ENCODE measurements around the gene TTYH2.

DNA sequence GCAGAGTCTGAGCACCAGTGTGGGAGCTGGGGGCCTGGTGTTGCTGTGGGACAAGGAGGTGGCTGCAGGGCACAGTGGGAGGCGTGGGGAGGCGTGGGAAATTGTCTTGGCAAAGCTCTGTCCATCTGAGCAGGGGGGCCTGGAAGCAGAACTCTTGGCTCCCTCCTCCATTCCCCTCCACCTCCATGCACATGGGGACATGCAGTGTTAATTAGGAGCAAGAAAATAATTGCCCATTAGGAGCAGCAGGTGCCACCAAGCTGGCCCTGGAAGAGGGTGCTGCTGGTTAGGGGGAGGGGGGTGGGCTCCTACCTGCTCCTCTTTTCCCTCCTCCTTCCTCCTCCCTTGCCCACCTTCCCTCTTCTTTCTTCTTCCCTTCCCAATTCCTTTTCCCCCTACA lies 4.5 kb downstream of the TTYH2 start:
- TF ChIP-seq, protein P1, sequence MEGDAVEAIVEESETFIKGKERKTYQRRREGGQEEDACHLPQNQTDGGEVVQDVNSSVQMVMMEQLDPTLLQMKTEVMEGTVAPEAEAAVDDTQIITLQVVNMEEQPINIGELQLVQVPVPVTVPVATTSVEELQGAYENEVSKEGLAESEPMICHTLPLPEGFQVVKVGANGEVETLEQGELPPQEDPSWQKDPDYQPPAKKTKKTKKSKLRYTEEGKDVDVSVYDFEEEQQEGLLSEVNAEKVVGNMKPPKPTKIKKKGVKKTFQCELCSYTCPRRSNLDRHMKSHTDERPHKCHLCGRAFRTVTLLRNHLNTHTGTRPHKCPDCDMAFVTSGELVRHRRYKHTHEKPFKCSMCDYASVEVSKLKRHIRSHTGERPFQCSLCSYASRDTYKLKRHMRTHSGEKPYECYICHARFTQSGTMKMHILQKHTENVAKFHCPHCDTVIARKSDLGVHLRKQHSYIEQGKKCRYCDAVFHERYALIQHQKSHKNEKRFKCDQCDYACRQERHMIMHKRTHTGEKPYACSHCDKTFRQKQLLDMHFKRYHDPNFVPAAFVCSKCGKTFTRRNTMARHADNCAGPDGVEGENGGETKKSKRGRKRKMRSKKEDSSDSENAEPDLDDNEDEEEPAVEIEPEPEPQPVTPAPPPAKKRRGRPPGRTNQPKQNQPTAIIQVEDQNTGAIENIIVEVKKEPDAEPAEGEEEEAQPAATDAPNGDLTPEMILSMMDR (IDR thresholded peaks at IDR 0.05) = no peak
- no peak for TF ChIP-seq EZH2 (IDR thresholded peaks at IDR 0.05; ENCODE audit: borderline replicate concordance, insufficient read depth, low read depth, low read length, poor library complexity, severe bottlenecking)
